ENCODE data around the gene FOXP3.

DNA sequence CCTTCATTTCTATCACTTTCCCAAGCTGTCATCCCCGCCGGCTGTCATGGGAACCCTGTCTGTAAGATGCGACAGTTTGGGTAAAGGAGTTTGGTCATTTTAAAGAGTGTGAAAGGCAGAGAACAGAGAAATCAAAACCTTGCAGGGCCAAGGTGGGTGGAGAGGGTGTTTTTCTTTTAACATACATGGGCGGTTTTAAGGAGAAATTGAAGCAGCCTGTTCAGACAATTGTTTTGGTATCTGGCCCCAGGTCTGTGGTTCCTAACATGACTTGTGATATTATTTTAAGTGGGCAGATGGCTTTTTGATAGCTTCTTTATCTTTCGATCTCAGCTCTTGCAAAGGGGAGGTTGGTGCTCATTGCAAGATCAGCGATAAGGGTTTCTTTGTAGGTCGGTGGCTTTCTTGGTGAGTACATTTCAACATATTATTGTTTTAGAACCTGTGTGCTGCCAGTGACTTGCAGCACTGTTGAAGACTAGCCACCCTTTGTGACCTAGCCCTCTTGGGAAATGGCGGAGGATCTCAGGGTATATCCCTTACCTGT lies 8.7 kb upstream of the FOXP3 start:
- TF ChIP-seq, protein P1, sequence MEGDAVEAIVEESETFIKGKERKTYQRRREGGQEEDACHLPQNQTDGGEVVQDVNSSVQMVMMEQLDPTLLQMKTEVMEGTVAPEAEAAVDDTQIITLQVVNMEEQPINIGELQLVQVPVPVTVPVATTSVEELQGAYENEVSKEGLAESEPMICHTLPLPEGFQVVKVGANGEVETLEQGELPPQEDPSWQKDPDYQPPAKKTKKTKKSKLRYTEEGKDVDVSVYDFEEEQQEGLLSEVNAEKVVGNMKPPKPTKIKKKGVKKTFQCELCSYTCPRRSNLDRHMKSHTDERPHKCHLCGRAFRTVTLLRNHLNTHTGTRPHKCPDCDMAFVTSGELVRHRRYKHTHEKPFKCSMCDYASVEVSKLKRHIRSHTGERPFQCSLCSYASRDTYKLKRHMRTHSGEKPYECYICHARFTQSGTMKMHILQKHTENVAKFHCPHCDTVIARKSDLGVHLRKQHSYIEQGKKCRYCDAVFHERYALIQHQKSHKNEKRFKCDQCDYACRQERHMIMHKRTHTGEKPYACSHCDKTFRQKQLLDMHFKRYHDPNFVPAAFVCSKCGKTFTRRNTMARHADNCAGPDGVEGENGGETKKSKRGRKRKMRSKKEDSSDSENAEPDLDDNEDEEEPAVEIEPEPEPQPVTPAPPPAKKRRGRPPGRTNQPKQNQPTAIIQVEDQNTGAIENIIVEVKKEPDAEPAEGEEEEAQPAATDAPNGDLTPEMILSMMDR (IDR thresholded peaks at IDR 0.05) = no peak
- TF ChIP-seq POLR2A (IDR thresholded peaks at IDR 0.05) = no peak
